GM11168 (cell line): ENCODE measurements around the gene ADCY2.

Source experiments
- in situ Hi-C: fragments of 300-500 bp; cut with MboI; formaldehyde crosslinking; loops from one replicate; pipeline ENCODE4 v1.12.0; 2022; ENCODE audit warnings: low sequenced_read_pairs; ENCODE audit not compliant: unreplicated experiment

The ADCY2 gene

GRCh38 chr5:7395947-7396712 is at the start of gene ADCY2:
ADCY2 (plus strand) TSS chr5:7396138; CDS start chr5:7396297, 159 bp downstream.
- in situ Hi-C loops = no loop called here

GRCh38 chr5:7347377-7347776 is 48.6 kb upstream of the ADCY2 start:
- in situ Hi-C loops = no loop called here

- in situ Hi-C loops = no loop called here
Observed at GRCh38 chr5:7348168-7348854, 47.6 kb upstream of the ADCY2 start.

- in situ Hi-C loops = no loop called here
Observed at GRCh38 chr5:7361593-7361992, 34.3 kb upstream of the ADCY2 start.

- in situ Hi-C loops = no loop called here
Observed at GRCh38 chr5:7363067-7363677, 32.8 kb upstream of the ADCY2 start.

- in situ Hi-C loops = no loop called here
Observed at GRCh38 chr5:7364226-7364875, 31.6 kb upstream of the ADCY2 start.

GRCh38 chr5:7367780-7368179 is 28.2 kb upstream of the ADCY2 start:
- in situ Hi-C loops = no loop called here

- in situ Hi-C loops = no loop called here
Observed at GRCh38 chr5:7372399-7372798, 23.5 kb upstream of the ADCY2 start.

GRCh38 chr5:7374186-7374585 is 21.8 kb upstream of the ADCY2 start:
- in situ Hi-C loops = no loop called here

- in situ Hi-C loops = no loop called here
Observed at GRCh38 chr5:7375457-7375856, 20.5 kb upstream of the ADCY2 start.

- in situ Hi-C loops = no loop called here
Observed at GRCh38 chr5:7376871-7377270, 19.1 kb upstream of the ADCY2 start.

- in situ Hi-C loops = no loop called here
Observed at GRCh38 chr5:7377761-7378160, 18.2 kb upstream of the ADCY2 start.

- in situ Hi-C loops = no loop called here
Observed at GRCh38 chr5:7382588-7382987, 13.3 kb upstream of the ADCY2 start.

GRCh38 chr5:7385681-7386080 is 10.3 kb upstream of the ADCY2 start:
- in situ Hi-C loops = no loop called here

GRCh38 chr5:7388553-7388952 is 7.4 kb upstream of the ADCY2 start:
- in situ Hi-C loops = no loop called here

- in situ Hi-C loops = no loop called here
Observed at GRCh38 chr5:7391215-7391614, 4.7 kb upstream of the ADCY2 start.

GRCh38 chr5:7391814-7392692 is 3.9 kb upstream of the ADCY2 start:
- in situ Hi-C loops = no loop called here

GRCh38 chr5:7392693-7393024 is 3.3 kb upstream of the ADCY2 start:
- in situ Hi-C loops = no loop called here

GRCh38 chr5:7393921-7394799 is 1.8 kb upstream of the ADCY2 start:
- in situ Hi-C loops = no loop called here
